ENCODE data around the gene IRF2.

The IRF2 gene

DNA sequence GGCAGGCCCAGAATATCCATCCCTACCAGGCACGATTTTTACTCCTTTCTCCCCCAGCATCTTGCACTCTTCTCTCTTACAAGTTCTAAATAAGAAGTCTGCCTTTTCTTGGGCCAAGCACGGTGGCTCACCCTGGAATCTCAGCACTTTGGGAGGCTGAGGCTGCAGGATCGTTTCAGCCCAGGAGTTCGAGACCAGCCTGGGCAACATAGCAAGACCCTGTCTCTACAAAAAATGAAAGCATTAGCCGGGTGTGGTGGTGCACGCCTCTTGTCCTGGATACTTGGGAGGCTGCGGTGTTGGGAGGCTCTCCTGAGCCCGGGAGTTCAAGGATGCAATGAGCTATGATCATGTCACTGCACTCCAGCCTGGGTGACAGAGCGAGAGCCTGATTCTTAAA is 64.8 kb downstream of the IRF2 start:
- DNase-seq (ENCODE audit: low spot score), result no peak

DNA sequence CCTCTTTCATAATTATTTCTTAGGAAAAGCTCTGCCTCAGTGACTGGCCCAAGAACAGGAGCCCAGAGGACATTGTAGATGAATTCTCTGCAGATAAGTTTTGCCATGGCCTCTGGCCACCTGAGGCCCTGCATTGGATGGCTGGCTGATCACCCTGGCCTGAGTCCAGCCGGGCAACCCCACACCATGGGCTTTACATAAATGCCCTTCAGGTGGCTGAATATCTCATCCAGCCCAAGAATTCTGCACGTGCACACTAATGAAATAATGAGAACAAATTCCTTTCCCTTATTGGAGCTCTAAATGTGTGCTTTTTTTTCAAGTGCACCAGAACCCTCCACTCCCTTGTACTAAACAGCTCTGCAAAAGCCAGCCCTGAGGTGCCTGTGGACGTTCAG is 65.7 kb downstream of the IRF2 start:
- no peak for DNase-seq (ENCODE audit: low spot score)

DNA sequence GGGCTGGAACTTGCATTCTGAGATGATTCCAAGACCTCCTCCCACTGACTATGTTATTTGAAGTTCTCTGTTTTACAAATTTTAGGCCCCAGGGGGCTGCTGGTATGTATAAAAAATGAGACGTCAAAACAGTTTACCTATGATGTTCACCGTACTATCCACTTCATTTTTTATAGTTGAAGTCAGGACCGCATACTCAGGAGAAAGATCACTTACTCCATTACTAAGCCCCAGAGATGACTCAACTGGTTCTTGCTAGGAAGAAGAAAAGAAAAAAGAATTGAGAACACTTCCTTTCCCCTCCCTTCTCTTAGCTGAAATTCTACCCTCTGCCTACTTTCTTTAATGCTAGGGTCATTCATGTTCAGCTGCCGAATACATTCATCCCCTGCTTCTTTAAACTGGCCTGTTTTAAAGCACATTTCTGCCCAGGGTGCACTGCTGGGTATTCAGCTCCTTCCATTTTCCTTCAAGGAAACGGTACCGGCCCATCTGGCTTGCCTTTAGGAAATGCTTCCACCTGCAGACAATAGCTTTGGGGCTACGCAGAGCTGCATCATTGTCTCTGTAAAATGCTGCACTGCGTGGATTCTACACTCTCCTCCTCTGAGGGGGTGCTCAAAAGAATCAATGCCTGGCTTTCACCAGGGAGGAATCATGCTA is 66.2 kb downstream of the IRF2 start:
- DNase-seq (ENCODE audit: low spot score), result no peak

DNA sequence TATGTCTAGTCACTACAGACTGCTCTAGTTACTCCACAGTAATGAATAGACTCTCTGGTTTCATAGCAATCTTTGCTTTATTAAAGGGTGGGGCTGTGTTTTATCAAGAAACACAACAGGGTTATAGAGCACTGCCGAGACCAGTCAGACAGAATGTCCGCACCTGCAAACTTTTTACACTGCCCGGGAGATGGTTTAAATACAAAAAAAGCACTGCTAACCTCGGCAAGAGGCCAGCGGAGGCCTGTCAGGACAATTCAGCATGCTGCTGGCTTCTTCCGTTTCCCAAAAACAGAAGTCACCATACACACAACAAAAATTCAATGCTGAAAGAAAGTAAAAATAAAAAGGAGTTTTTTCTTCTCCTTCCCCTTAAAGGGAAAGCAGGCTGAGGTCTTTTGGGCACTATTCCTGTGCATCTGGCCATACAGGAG is 67.4 kb downstream of the IRF2 start:
- no peak for DNase-seq (ENCODE audit: low spot score)

DNA sequence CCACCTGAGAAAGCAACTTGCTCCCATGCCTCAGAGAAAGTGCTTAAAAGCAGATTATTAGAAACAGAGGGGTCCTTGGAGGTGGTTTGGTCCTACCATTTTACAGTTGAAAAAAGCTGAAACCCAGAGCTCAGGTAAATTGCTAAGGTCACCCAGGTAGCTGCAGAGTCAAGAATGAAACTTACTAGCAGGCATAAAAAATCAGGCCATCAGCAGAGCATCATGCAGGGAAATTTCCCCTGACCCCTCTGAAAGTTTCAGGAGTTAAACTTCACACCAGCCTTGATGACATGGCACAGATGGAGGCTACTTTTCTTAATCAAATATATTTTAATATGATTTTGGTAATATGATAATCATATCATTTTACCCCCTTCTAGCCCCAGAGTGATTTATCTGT is 70.3 kb downstream of the IRF2 start:
- DNase-seq (ENCODE audit: low spot score), result no peak

DNA sequence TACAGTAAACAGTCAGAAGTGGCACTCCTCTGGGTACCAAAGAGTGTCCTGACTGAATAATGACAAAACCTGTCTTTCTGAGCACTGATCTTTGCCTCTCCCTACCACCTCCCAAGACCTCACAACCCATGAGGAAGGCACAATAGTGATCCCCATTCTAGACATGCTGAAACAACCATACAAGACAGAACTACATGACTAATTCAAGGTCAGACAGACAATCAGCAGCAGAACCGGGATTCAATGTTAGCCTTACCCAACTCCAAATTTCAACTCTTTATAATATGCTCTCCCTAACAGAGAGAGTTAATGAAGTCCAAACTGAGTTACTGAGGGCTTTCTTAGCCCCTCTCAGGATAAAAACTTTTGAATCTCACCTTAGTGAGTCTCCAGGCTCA is 71.0 kb downstream of the IRF2 start:
- no peak for DNase-seq (ENCODE audit: low spot score)

DNA sequence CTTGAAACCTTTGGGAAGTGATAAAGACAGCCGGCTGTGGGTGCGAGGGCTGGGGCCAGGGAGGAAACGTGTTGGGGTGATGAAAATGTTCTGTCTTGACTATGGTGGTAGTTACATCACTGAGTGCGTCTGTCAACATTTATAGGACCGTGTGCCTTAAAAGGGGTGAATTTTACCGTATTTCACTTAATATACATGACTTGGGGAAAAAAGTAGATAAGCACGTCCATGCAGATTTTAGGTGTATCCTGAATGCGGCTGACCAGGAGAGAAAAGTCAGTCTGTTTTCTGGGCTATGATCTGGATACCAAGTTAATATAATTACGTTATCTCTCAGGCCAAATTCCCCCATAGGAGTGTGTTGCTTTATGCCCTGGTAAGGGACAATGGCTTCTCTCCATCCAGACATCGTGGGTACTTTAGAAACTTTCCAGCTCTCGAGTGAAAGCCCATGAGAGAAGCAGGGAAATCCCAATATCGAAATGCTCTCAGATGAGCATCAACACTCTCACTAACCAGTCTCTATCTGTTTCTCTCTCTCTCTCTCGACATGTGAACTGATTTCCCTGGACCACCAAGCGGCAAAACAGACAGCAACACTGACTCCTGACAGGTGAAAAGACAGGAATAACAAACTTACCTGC is 71.5 kb downstream of the IRF2 start:
- no peak for DNase-seq (ENCODE audit: low spot score)

DNA sequence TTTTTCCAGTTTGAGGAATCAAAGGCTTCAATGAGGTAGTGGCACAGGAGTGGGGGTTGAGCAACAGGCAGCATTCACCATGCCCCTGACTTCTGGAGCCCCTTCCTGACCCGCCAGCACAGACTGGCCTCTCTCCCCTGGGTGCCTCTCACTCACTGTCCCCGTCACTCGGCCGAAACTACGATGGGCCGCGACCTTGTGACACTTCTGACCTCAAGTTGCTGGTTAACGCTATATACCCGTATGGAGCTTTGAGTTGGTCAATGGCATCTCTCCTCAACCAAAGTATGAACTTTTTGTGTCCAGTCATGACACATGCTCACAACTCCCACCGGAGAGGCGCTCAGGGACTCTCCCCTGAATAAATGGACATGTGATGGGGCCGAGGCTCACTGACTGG is 72.1 kb downstream of the IRF2 start:
- no peak for DNase-seq (ENCODE audit: low spot score)

DNA sequence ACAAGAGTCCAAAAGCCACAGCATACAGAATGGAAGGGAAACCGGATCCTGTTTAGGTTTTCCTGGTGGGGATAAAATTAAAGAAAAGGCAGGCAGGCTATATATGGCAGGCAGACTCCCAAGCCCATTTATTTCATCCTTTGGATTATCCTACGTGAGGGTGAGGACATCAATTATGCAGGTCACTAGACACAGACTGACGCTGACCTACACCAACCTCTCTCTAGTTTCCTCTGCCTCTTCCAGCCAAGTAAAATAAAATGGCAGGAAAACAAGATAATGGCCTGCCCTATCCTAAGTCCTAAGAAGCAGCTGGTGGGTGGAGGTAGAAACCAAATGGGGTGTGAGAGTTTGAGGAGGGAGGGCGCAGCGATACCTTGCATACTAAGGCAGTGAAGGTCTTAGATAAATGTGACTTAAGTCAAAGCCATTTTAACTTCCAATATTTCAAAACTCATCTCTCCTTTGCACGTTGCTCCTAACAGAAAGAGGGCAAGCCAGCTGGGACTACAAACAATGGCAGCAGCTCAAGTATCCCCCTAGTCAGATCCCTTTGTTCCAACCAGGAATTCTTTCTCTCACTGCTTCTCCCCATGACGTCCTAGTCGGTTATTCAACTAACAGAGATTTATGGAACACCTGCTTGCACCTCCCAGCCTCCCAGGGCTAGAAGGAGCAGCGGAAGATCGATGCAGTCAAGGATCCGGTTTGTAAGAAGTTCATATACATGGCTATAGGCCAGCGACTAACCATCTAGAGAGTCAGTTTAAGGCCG is 72.8 kb downstream of the IRF2 start:
- DNase-seq (ENCODE audit: low spot score), result no peak

DNA sequence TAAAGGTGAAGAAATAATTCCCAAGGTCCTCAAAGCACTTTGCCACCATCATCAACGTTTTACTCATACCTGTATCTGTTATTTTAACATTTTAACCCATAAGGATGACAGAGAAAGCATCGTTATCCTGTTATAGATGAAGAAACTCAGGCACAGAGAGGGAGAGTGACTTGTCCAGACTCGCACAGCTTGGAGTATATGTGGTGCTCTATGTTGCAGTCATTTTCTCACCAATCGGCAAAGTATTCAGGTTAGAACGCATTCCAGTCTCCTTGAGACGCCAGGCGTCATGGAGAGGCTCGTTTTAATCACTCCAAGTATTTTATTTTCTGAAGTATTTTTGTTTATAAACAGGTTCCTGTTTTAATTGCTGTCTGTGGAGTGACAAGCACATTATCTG is 73.5 kb downstream of the IRF2 start:
- no peak for DNase-seq (ENCODE audit: low spot score)

DNA sequence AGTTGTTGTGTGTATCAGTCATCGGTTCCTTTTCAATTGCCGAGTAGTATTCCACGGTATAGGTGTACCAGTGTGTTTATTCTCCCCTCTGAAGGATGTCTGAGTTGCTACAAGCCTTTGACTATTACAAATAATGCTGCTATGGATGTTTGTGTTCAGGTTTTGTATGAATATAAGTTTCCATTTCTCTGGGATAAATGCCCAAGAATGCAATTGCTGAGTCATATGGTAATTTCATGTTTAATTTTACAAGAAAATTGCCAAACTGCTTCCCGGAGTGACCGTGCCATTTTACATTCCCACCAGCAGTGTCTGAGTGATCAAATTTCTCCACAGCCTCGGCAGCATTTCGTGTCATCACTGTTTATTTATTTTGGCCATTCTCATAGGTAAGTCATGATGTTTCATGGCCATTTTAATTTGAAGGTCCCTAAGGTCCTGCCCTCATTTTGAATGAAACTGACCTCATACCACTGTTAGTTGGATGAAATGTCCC is 73.9 kb downstream of the IRF2 start:
- DNase-seq (ENCODE audit: low spot score), result no peak

DNA sequence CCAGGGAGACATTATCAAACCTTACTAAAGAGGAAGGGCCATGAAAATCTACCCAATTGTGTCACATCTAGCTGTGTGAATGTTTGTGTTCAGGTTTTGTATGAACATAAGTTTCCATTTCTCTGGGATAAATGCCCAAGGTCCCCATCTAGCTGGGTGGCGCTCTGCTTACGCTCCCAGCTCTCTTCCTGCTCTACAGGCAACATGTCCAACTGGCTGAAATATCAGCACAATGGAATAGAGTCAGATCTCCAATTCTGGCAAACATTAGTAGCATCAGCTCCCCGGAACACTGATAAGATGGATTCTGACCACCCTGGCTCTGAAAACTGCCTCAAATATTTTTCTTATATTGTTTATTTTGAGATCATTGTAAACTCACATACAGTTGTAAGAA is 74.8 kb downstream of the IRF2 start:
- peak; percentile 27 for DNase-seq (ENCODE audit: low spot score)

DNA sequence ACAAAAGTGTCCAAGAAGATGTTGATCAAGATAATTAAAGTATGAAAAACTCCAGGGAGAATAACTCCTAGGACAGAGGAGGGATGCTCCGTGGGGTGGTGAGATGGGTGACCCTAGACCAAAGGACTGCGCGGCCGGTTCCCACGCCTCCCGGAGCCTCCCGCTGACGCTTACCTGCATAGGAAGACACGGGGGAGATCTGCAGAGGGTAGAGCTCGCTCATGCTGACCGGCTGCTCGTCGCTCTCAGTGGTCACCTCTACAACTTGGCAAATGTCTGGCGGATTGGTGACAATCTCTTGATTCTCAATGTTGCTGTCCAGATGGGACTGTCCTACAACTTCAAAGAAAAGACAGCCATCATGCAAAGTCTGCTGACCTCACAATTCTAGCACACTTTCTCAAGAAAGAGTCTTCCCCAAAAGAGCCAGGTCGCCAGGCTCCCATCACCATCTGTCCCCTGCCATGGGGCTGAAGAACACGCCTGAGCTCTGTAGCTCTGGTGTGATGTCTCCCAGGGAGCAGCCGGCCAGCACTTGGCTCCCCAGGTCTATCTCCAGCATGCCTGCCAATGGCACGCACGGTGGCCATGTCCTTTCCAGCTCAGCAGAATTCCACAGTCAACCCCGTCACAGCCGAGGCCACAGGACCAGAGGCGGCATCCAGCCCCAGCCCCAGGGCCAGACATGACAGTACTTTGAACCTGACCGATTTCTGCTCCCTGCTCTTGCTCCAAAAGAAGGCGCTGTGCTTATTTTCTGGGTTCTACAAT is 75.4 kb downstream of the IRF2 start:
- peak; percentile 40 for DNase-seq (ENCODE audit: low spot score)

DNA sequence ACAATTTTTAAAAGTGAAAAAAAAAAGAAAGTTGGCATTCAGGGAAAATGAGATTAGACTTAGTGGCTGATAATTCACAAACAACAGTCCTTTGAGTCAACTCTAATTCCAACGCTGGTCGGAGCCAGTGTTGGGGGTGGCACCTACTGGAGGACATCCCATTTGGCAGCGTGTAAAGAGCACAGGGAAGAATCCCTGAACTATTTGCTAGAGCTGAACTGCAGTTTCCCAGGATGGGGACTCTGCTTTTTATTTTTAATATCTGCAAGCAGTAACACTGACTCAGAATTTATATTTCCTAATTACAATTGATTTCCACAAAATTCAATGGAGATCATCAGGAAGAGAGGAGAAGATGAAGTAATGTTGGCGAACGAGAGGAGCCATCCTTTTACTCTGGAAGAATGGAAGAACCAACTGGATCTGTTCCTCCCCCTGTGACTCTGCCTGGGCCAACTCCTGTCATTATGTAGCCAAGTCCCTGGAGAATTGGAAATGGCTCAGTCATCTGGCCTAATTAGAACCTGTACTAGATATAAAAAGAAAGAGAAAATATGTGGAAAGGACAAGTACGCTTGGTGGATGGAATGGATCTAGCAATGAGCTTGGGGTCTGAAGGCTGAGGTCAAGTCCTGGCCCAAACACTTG is 76.7 kb downstream of the IRF2 start:
- peak; percentile 52 for DNase-seq (ENCODE audit: low spot score)

DNA sequence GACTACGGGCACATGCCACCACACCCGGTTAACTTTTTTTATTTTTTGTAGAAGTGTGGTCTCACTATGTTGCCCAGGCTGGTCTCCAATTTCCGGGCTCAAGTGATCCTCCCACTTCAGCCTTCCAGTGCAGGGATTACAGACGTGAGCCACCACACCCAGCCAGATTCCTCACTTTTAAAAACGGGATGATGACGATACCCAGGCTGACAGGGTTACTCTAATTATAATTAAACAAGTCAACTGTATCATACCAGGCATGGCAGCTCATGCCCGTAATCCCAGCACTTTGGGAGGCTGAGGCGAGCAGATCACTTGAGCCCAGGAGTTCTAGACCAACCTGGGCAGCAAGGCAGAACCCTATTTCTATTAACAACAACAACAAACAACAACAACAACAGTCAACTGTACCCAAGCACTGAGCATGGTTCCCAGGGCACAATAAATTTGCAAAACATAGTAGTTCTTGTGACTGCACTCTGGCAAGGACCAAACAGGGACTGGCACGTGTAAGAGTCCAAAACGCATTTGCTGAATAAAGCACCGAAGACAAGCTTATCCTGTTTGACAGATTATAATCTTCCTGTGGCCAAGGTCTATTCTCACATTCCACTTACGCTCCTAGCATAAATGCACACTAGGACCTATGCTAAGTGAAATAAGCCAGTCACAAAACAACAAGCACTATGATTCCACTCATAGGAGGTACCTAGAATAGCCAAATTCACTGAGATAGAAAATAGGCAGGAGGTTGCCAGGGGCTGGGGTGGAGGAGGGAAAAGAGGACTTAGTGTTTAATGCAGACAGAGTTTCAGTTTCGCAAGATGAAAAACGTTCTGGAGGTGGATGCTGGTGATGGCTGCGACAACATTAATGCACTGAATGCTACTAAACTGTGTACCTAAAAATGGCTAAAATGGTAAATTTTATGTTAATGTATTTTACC is 77.5 kb downstream of the IRF2 start:
- no peak for DNase-seq (ENCODE audit: low spot score)

DNA sequence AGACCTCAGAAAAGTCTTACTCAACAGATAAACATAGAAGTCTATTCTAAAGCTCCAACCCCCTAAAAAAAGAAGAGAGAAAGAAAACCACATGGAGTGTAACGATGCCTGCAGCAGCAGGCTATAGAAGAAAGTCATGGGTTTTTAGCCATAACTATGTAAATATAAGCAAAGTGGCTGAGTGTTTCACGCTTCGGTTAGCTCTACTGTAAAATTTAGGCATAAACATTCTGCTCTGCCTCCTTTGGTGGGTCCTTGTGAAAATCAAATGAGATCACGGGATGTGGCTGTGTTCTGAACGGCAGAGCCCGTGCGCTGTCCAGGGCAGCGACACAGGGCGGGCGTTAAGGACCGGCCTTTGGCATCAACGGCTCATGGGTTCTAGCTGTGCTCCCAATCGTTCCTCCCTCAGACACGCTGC is 78.4 kb downstream of the IRF2 start:
- no peak for DNase-seq (ENCODE audit: low spot score)

DNA sequence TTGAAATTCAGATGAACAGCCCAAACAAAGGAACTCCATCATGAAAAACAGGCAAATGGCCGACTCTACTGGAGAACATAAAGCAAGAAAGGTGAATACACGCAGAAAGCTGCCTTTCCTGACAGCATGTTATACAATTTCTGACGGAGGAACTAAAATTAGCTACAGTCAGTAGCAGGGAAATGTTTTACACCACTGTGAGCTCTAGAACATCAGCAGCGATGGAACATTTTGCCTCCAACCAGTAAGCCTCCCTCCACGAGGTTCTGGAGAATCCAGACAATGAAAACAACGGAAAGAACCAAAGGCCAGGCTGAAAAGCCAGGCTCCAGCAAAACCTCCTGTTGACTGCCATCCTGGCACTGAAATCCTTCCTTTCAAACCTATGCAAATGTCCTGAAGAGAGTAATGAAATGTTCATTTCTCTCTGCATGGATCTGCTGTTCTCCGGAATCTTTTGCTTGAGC is 78.9 kb downstream of the IRF2 start:
- no peak for DNase-seq (ENCODE audit: low spot score)

DNA sequence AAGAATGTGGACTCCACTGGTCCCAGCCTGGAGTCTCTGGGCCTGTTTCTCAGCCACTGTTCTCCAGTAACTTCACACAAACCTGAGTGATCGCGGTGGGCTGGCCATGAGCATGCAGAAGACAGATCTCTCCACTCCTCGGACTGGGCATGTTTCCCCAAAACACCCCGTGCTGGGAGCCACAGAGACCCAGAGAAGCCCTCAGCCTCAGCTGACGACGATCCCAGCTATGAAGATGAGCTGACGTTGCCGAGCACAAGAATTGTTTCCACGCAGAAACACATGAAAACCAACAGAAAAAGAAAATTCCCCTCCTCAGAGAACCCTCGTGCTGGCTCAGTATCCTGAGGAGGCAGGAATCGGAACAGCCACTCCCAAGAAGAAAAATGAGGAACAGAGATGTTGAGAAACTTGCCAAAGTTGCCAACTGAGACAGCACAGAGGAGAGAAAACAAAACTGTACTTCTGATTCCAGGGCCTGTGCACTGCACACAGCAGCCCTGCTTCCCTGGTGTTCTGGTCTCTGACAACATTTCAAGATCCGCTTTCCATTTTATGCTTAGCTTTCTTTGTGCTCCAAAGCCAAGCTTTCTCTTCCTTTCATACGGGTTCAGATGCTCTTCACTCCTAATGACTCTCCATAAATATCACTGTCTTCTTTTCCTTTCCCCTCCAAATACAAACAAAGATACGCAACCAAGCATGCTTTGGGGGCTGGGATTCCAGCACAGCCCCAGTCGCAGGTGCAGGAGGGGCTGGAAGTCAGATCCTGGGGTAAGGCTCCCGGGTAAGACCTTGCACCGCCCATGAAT is 81.4 kb downstream of the IRF2 start:
- no peak for DNase-seq (ENCODE audit: low spot score)

DNA sequence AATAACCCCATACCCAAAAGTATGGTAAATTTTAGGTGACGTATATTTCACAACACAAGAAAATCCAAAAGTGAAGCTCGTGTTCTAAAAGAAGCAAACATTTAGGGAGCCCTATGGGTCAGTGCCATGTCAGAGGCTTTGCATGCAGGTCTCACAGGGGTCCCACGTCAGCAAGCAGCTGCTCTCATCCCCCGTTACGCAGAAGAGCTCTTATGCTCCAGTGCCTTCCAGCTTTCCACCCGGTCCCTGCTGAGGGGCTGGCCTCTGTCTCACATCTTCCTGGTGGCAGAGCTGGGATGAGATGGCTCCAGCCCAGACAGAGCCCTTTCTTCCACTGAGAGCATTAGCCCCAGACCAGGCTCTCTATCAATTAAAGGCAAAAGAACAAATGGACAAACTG is 82.0 kb downstream of the IRF2 start:
- DNase-seq (ENCODE audit: low spot score), result no peak

Measured in cerebellar cortex (tissue), 1 donor.